Loucy (cell line): ENCODE data around the gene PCK1.

Experiments used
- H2AFZ ChIP-seq: fragments of 200-600 bp; sonication (generic); 2 replicates; pipeline ENCODE4 v1.6.0; 2016; ENCODE audit warnings: antibody characterized with exemption, mild to moderate bottlenecking, low read length, moderate library complexity
- H3F3A ChIP-seq: fragments of 200-600 bp; 2 replicates; pipeline ENCODE4 v1.6.0; 2016; ENCODE audit warnings: antibody characterized with exemption, low read depth, mild to moderate bottlenecking
- H3K27me3 ChIP-seq: fragments of 200-600 bp; sonication (generic); 2 replicates; pipeline ENCODE4 v1.6.1; 2014; ENCODE audit warnings: low read length, mild to moderate bottlenecking; ENCODE audit not compliant: insufficient read depth, poor library complexity, severe bottlenecking
- H3K36me3 ChIP-seq: fragments of 200-600 bp; sonication (generic); 2 replicates; pipeline ENCODE4 v1.6.1; 2016; ENCODE audit warnings: low read length; ENCODE audit not compliant: insufficient read depth
- H3K4me1 ChIP-seq: fragments of 200-600 bp; sonication (generic); 2 replicates; pipeline ENCODE4 v1.5.1; 2014; ENCODE audit warnings: low read length, mild to moderate bottlenecking; ENCODE audit not compliant: insufficient read depth, poor library complexity, severe bottlenecking
- H3K4me2 ChIP-seq: fragments of 200-600 bp; sonication (generic); 2 replicates; pipeline ENCODE4 v1.6.0; 2014; ENCODE audit warnings: antibody characterized with exemption, low read length, low read depth, mild to moderate bottlenecking; ENCODE audit not compliant: poor library complexity, severe bottlenecking
- H3K4me3 ChIP-seq: fragments of 200-600 bp; sonication (generic); 2 replicates; pipeline ENCODE4 v1.5.1; 2014; ENCODE audit warnings: low read length, mild to moderate bottlenecking, mixed read lengths; ENCODE audit not compliant: poor library complexity, severe bottlenecking
- H3K79me2 ChIP-seq: fragments of 200-600 bp; sonication (generic); 2 replicates; pipeline ENCODE4 v1.6.1; 2014; ENCODE audit warnings: low read length; ENCODE audit not compliant: insufficient read depth
- H3K9ac ChIP-seq: fragments of 200-600 bp; sonication (generic); 2 replicates; pipeline ENCODE4 v1.6.0; 2014; ENCODE audit warnings: mild to moderate bottlenecking, low read depth, low read length, moderate library complexity; ENCODE audit not compliant: poor library complexity, severe bottlenecking
- H3K9me2 ChIP-seq: fragments of 200-600 bp; sonication (generic); replicated peaks from 2 replicates; pipeline ENCODE4 v1.6.1; 2016; ENCODE audit warnings: low read depth, low read length, mixed read lengths
- H3K9me3 ChIP-seq: fragments of 200-600 bp; sonication (generic); 2 replicates; pipeline ENCODE4 v1.6.1; 2014; ENCODE audit warnings: mild to moderate bottlenecking, antibody characterized with exemption, low read length, low read depth; ENCODE audit not compliant: insufficient read depth
- H4K20me1 ChIP-seq: fragments of 200-600 bp; sonication (generic); 2 replicates; pipeline ENCODE4 v1.6.0; 2014; ENCODE audit warnings: antibody characterized with exemption, low read length, mild to moderate bottlenecking; ENCODE audit not compliant: insufficient read depth, poor library complexity, severe bottlenecking
- EZH2phosphoT487 ChIP-seq: fragments of 200-600 bp; IDR thresholded peaks from 2 replicates; pipeline ENCODE4 v1.6.1; 2018; ENCODE audit warnings: antibody characterized with exemption, mild to moderate bottlenecking, moderate library complexity, borderline replicate concordance
- TF ChIP-seq, protein P1 (sequence below): fragments of 200-600 bp; sonication (generic); conservative IDR thresholded peaks from 2 replicates; pipeline ENCODE4 v1.5.1; 2014; ENCODE audit warnings: mild to moderate bottlenecking, antibody characterized with exemption, low read length

PCK1 gene

GRCh38 chr20:57558614-57559288, 2.2 kb upstream of the PCK1 start:
- peaks cover 5% of the 10 kb centered on the region for H3K27me3 ChIP-seq
- H3F3A ChIP-seq = no peaks in the 10 kb centered on the region
- no peaks in the 10 kb centered on the region for H3K79me2 ChIP-seq
- H3K4me2 ChIP-seq = no peak overlapping the region
- no peaks in the 10 kb centered on the region for H4K20me1 ChIP-seq
- no peak overlapping the region for H3K9ac ChIP-seq
- no peaks in the 10 kb centered on the region for H3K9me3 ChIP-seq
- H3K9me2 ChIP-seq = no peaks in the 10 kb centered on the region
- H3K36me3 ChIP-seq = no peaks in the 10 kb centered on the region
- H3K4me3 ChIP-seq = no peak overlapping the region
- TF ChIP-seq EZH2phosphoT487 = no peak
- TF ChIP-seq, protein P1, sequence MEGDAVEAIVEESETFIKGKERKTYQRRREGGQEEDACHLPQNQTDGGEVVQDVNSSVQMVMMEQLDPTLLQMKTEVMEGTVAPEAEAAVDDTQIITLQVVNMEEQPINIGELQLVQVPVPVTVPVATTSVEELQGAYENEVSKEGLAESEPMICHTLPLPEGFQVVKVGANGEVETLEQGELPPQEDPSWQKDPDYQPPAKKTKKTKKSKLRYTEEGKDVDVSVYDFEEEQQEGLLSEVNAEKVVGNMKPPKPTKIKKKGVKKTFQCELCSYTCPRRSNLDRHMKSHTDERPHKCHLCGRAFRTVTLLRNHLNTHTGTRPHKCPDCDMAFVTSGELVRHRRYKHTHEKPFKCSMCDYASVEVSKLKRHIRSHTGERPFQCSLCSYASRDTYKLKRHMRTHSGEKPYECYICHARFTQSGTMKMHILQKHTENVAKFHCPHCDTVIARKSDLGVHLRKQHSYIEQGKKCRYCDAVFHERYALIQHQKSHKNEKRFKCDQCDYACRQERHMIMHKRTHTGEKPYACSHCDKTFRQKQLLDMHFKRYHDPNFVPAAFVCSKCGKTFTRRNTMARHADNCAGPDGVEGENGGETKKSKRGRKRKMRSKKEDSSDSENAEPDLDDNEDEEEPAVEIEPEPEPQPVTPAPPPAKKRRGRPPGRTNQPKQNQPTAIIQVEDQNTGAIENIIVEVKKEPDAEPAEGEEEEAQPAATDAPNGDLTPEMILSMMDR = no peak
- no peaks in the 10 kb centered on the region for H3K4me1 ChIP-seq
- H2AFZ ChIP-seq = no peak overlapping the region

GRCh38 chr20:57559289-57559634, 1.6 kb upstream of the PCK1 start:
- Histone ChIP-seq H3K36me3 (no peaks in the 10 kb centered on the region), H3K9ac (no peak overlapping the region), H3K27me3 (peaks cover 5% of the 10 kb centered on the region), H4K20me1 (no peaks in the 10 kb centered on the region), H2AFZ (no peak overlapping the region), H3K4me2 (no peak overlapping the region), H3K4me3 (no peak overlapping the region), H3K9me3 (no peaks in the 10 kb centered on the region), H3K79me2 (no peaks in the 10 kb centered on the region), H3F3A (no peaks in the 10 kb centered on the region), H3K9me2 (no peaks in the 10 kb centered on the region), H3K4me1 (no peaks in the 10 kb centered on the region)
- no peak for TF ChIP-seq EZH2phosphoT487
- TF ChIP-seq, protein P1 = no peak

DNA sequence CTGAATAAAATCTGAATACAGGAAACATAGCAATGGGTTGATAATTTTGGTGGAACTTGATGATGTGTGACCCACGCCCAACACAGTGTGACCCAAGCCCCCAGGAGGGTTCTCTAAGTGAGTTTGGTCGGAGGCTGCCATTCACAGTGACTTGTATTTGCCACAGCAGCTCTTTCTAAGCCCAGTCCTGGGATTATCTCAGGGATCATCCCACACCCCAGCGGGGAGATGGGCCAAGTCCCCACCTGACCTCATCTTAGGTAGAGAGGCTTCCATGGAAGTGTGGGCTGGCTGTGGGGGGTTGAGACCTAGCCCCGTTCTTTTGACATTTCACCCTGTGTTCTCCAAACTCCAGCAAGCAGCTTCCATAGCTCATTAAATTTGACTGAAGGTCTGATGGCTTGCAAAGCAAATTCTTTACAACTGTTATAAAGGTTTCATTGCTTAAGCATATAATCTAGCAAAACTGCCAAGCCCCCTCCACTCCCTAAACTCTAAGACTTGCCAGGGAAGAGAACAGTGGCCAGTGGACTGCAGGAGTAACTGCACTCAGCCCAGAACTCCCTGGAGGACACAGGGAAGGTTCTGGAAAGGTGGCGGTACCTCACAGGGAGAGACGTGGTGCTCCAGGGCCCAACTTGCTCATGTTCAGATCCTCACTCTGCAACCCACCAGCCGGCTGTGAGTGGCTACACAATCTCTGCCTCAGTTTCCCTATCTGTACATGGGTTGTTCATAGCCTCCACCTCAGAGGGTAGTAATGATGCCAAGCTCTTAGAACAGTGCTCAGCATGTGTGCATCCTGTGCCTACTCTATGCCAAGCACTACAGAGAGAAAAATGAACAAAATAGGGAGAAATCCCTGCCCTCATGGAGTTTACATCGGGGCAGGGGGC, 1.0 kb upstream of the PCK1 start:
- Histone ChIP-seq H3K9ac (no peak overlapping the region), H3K9me2 (no peaks in the 10 kb centered on the region), H3K27me3 (peaks cover 5% of the 10 kb centered on the region), H3F3A (no peaks in the 10 kb centered on the region), H3K4me3 (no peak overlapping the region), H3K36me3 (no peaks in the 10 kb centered on the region), H3K9me3 (no peaks in the 10 kb centered on the region), H3K4me1 (no peaks in the 10 kb centered on the region), H3K79me2 (no peaks in the 10 kb centered on the region), H3K4me2 (no peak overlapping the region), H2AFZ (no peak overlapping the region), H4K20me1 (no peaks in the 10 kb centered on the region)
- TF ChIP-seq EZH2phosphoT487 = no peak
- TF ChIP-seq, protein P1 = no peak
